Activated CD8-positive, alpha-beta T cell treated with anti-CD3 and anti-CD28 coated beads for 36 hours (primary cell): ENCODE measurements around the gene RALB. TPM values are rescaled to one million over a fixed set of nuclear protein-coding genes. Genes with fewer than 3 reads are reported as not detected.

Source experiments
- ATAC-seq: fragments of 200-7000 bp; cut with Tn5 transposase; one replicate; pipeline ENCODE4 v1.10.0; 2021; ENCODE audit warnings: mild to moderate bottlenecking, moderate library complexity
- CTCF ChIA-PET: fragments of 350-600 bp; sonication (Branson Sonifier 250); formaldehyde crosslinking; loops from one replicate; lab custom pipeline; 2021; ENCODE audit warnings: antibody characterized with exemption; lab: Charles Lee
- POLR2A ChIA-PET: fragments of 350-600 bp; sonication (Branson Sonifier 250); formaldehyde crosslinking; loops from one replicate; lab custom pipeline; 2021; ENCODE audit warnings: antibody characterized with exemption; lab: Charles Lee
- DNase-seq: peaks from one replicate; pipeline ENCODE4 v3.0.0-alpha.2; 2020
- H3K27ac Mint-ChIP-seq: one replicate; pipeline ENCODE4 v1.8.0; 2021; ENCODE audit warnings: mild to moderate bottlenecking, mixed read lengths
- H3K27me3 Mint-ChIP-seq: one replicate; pipeline ENCODE4 v1.8.0; 2021; ENCODE audit warnings: mixed read lengths
- H3K36me3 Mint-ChIP-seq: one replicate; pipeline ENCODE4 v1.8.0; 2021; ENCODE audit warnings: low read depth, mixed read lengths
- H3K4me1 Mint-ChIP-seq: one replicate; pipeline ENCODE4 v1.8.0; 2021; ENCODE audit warnings: low read depth, mixed read lengths
- H3K4me3 Mint-ChIP-seq: one replicate; pipeline ENCODE4 v1.8.0; 2021; ENCODE audit warnings: mild to moderate bottlenecking, moderate library complexity, mixed read lengths
- H3K9me3 Mint-ChIP-seq: one replicate; pipeline ENCODE4 v1.8.0; 2021; ENCODE audit warnings: mixed read lengths
- CTCF ChIP-seq: fragments of 200-600 bp; IDR thresholded peaks from one replicate; pipeline ENCODE4 v1.8.0; 2022; ENCODE audit warnings: antibody characterized with exemption, mild to moderate bottlenecking
- intact Hi-C: fragments of 100-400 bp; cut with micrococcal nuclease; formaldehyde crosslinking; loops from one replicate; pipeline ENCODE4 v1.10.0; 2022
- total RNA-seq, 2 experiments: library from RNA; stranded (reverse); gene quantifications; one replicate each; pipeline ENCODE4 v1.2.3, GENCODE V29; 2021

The RALB gene
- total RNA-seq, 2 experiments from 2014 or later = 16.7 to 17.6 TPM

GRCh38 chr2:120272763-120273481 is 20.3 kb downstream of the RALB start:
- H3K36me3 Mint-ChIP-seq = peaks cover 9% of the 10 kb centered on the region
- DNase-seq (no peak), ATAC-seq (no peak)
- intact Hi-C loops = no loop called here
- POLR2A ChIA-PET = no interaction called here
- no peak overlapping the region for H3K4me3 Mint-ChIP-seq
- H3K9me3 Mint-ChIP-seq = peaks cover 5% of the 10 kb centered on the region
- no peak overlapping the region for H3K27ac Mint-ChIP-seq
- CTCF ChIA-PET = interaction anchor here (1.1 to 2.7 kb wide), 2 partner anchors 11 to 40 kb away, joined by 3 to 5 read pairs; no protein-coding TSS in a partner anchor
- no peaks in the 10 kb centered on the region for H3K27me3 Mint-ChIP-seq
- TF ChIP-seq CTCF = no peak
- peaks cover 5% of the 10 kb centered on the region for H3K4me1 Mint-ChIP-seq

DNA sequence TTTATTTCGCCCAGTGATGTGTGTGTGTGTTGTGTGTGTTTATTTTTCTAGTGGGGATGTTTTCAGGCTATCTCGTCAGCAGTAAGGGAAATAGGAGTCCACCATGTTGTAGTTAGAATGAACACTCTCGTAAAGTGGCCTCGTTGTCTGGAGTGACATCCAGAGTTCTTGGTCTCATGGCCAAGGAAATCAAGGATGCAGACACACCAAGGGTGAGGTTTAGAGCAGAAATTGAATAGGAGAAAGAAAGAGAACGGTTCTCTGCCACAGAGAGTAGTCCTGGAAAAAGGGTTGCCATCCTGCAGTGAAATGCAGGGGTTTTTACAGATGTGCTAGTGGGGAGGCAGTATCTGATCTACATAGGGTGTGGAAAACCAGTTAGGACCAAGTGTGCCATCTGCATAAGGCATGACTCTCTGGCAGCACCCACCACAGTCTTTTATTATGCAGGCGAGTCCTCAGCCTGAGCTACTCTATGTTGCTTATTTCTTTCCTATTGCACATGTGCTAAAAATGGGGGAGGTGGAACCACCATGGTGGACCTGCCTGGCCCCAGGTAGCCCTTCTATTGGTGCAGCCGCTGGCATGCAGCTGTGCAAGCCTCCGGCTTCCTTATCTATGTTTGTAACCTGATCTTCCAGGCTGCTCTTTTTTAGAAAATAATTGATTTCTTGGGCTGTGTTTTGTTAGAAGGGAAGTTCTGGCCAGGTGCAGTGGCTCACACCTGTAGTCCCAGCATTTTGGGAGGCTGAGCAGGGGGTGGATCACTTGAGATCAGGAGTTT is 23.2 kb downstream of the RALB start:
- Mint-ChIP-seq H3K27me3 (no peaks in the 10 kb centered on the region), H3K9me3 (peaks cover 5% of the 10 kb centered on the region), H3K4me3 (no peak overlapping the region), H3K36me3 (peaks cover 19% of the 10 kb centered on the region), H3K4me1 (peaks cover 2% of the 10 kb centered on the region), H3K27ac (no peak overlapping the region)
- POLR2A ChIA-PET = no interaction called here
- DNase-seq = no peak
- TF ChIP-seq CTCF = no peak
- no peak for ATAC-seq
- intact Hi-C loops = no loop called here
- CTCF ChIA-PET = interaction anchor here (1.0 to 2.7 kb wide), 2 partner anchors 8 to 37 kb away, joined by 3 to 5 read pairs; no protein-coding TSS in a partner anchor

- Mint-ChIP-seq H3K27me3 (no peaks in the 10 kb centered on the region), H3K9me3 (peaks cover 5% of the 10 kb centered on the region), H3K36me3 (peaks cover 19% of the 10 kb centered on the region), H3K4me1 (peaks cover 2% of the 10 kb centered on the region), H3K4me3 (no peak overlapping the region), H3K27ac (no peak overlapping the region)
- ATAC-seq (no peak), DNase-seq (no peak)
- intact Hi-C loops = no loop called here
- CTCF ChIA-PET = interaction anchor here (1.3 kb wide), 2 partner anchors 18 to 35 kb away, joined by 3 read pairs; no protein-coding TSS in a partner anchor
- POLR2A ChIA-PET = no interaction called here
- TF ChIP-seq CTCF = no peak
Observed at GRCh38 chr2:120277505-120278205, 25.0 kb downstream of the RALB start.

GRCh38 chr2:120278901-120279300 is 26.2 kb downstream of the RALB start:
- CTCF ChIA-PET = interaction anchor here (0.9 to 1.3 kb wide), 4 partner anchors 13 to 51 kb away, joined by 3 to 4 read pairs (median 3); no protein-coding TSS in a partner anchor
- peaks cover 5% of the 10 kb centered on the region for H3K9me3 Mint-ChIP-seq
- H3K27ac Mint-ChIP-seq = no peak overlapping the region
- H3K27me3 Mint-ChIP-seq = no peaks in the 10 kb centered on the region
- H3K4me3 Mint-ChIP-seq = no peak overlapping the region
- peaks cover 19% of the 10 kb centered on the region for H3K36me3 Mint-ChIP-seq
- ATAC-seq = no peak
- DNase-seq = no peak
- intact Hi-C loops = no loop called here
- POLR2A ChIA-PET = no interaction called here
- TF ChIP-seq CTCF = no peak
- H3K4me1 Mint-ChIP-seq = peaks cover 2% of the 10 kb centered on the region
